HG03097 (cell line): ENCODE data around the gene CNTRL.
"Not testable (repeated sequence)": the region's sequence is repeated elsewhere in the genome, so short reads cannot be mapped to it uniquely, and the experiment has no call there.

ENCODE experiments used
- ATAC-seq: cut with Tn5 transposase; IDR thresholded peaks from one replicate; pipeline ENCODE4 v1.9.1; 2021; ENCODE audit not compliant: unreplicated experiment, low FRiP score

CNTRL gene

GRCh38 chr9:121074370-121075250 is at the start of gene CNTRL:
Gene CNTRL, plus strand, starts transcription at chr9:121074955. Its CDS starts 13,372 bp downstream, at chr9:121088327.
- ATAC-seq = peak; percentile 50

GRCh38 chr9:121026260-121026691 is 48.5 kb upstream of the CNTRL start:
- ATAC-seq = no peak

- no peak for ATAC-seq
Observed at GRCh38 chr9:121026768-121027167, 48.0 kb upstream of the CNTRL start.

- ATAC-seq = not testable (repeated sequence)
Observed at GRCh38 chr9:121028285-121028684, 46.5 kb upstream of the CNTRL start.

- ATAC-seq = no peak
Observed at GRCh38 chr9:121029469-121029868, 45.3 kb upstream of the CNTRL start.

- ATAC-seq = no peak
Observed at GRCh38 chr9:121034529-121034928, 40.2 kb upstream of the CNTRL start.

- ATAC-seq = not testable (repeated sequence)
Observed at GRCh38 chr9:121035717-121036116, 39.0 kb upstream of the CNTRL start.

GRCh38 chr9:121038362-121038761 is 36.4 kb upstream of the CNTRL start:
- no peak for ATAC-seq

GRCh38 chr9:121038804-121039203 is 36.0 kb upstream of the CNTRL start:
- no peak for ATAC-seq

- ATAC-seq = no peak
Observed at GRCh38 chr9:121048175-121048574, 26.6 kb upstream of the CNTRL start.

GRCh38 chr9:121048618-121049017 is 26.1 kb upstream of the CNTRL start:
- ATAC-seq = no peak

- no peak for ATAC-seq
Observed at GRCh38 chr9:121050128-121050988, 24.4 kb upstream of the CNTRL start, which contains the start of gene C5. Gene C5, minus strand, starts transcription at chr9:121050275. Its CDS starts 29 bp downstream, at chr9:121050246.

GRCh38 chr9:121053544-121053943 is 21.2 kb upstream of the CNTRL start:
- ATAC-seq = no peak

- no peak for ATAC-seq
Observed at GRCh38 chr9:121055642-121056143, 19.1 kb upstream of the CNTRL start.

GRCh38 chr9:121057821-121058220 is 16.9 kb upstream of the CNTRL start:
- no peak for ATAC-seq

- no peak for ATAC-seq
Observed at GRCh38 chr9:121059513-121059912, 15.2 kb upstream of the CNTRL start.

GRCh38 chr9:121059998-121060636 is 14.6 kb upstream of the CNTRL start:
- ATAC-seq = no peak

GRCh38 chr9:121066850-121067249 is 7.9 kb upstream of the CNTRL start:
- ATAC-seq = no peak

- no peak for ATAC-seq
Observed at GRCh38 chr9:121067640-121068039, 7.1 kb upstream of the CNTRL start.

- no peak for ATAC-seq
Observed at GRCh38 chr9:121069396-121069795, 5.4 kb upstream of the CNTRL start.

- ATAC-seq = peak; percentile 12
Observed at GRCh38 chr9:121071370-121071755, 3.4 kb upstream of the CNTRL start.
